HEK293 (cell line): Measurements from ENCODE around the gene KCNAB1.

Source experiments
- CTCF ChIA-PET: fragments of 350-600 bp; formaldehyde crosslinking; extraction: SDS; loops from one replicate; lab custom pipeline; 2021; ENCODE audit warnings: antibody characterized with exemption; lab: Yijun Ruan, JAX
- POLR2A ChIA-PET: fragments of 300-600 bp; formaldehyde crosslinking; extraction: SDS; loops from one replicate; lab custom pipeline; 2020; ENCODE audit warnings: antibody characterized with exemption, inconsistent platforms; lab: Yijun Ruan, JAX
- H3K27ac ChIP-seq: fragments of 200-500 bp; sonication (Bioruptor generic); 2 replicates; pipeline ENCODE4 v1.5.1; 2014; ENCODE audit warnings: low read depth, low read length, control low read depth, inconsistent platforms; ENCODE audit errors: extremely low read depth
- H3K36me3 ChIP-seq, 2 experiments: fragments of 200-500 bp in 1 of 2; sonication (Bioruptor generic) in 1 of 2; 1 replicate in 1 of 2; 2 replicates in 1 of 2; pipeline ENCODE4 v1.5.1; 2014 to 2017; ENCODE audit warnings: inconsistent platforms in 2 of 2, low read length in 2 of 2; ENCODE audit not compliant: control insufficient read depth in 2 of 2, insufficient read depth in 1 of 2
- H3K4me1 ChIP-seq: fragments of 200-500 bp; sonication (Bioruptor generic); 2 replicates; pipeline ENCODE4 v1.5.1; 2014; ENCODE audit warnings: mild to moderate bottlenecking, low read length, inconsistent platforms; ENCODE audit not compliant: control insufficient read depth, insufficient read depth
- H3K4me3 ChIP-seq: 2 replicates; pipeline ENCODE4 v1.5.1; 2011; ENCODE audit warnings: low read depth, mild to moderate bottlenecking, control low read depth, low read length, moderate library complexity
- H3K9me3 ChIP-seq: fragments of 200-500 bp; sonication (Bioruptor generic); 2 replicates; pipeline ENCODE4 v1.5.1; 2014; ENCODE audit warnings: low read depth, low read length, inconsistent platforms; ENCODE audit not compliant: control insufficient read depth, insufficient read depth
- ATF2 ChIP-seq: fragments of 450-650 bp; formaldehyde crosslinking; IDR thresholded peaks from 2 replicates; pipeline ENCODE4 v1.5.1; 2016; ENCODE audit warnings: missing biosample characterization, missing genetic modification characterization, low read depth
- HIC1 ChIP-seq: fragments of 450-650 bp; formaldehyde crosslinking; IDR thresholded peaks from 2 replicates; pipeline ENCODE4 v1.5.1; 2016; ENCODE audit warnings: missing biosample characterization, missing genetic modification characterization
- HOXD13 ChIP-seq: sonication (generic); formaldehyde crosslinking; IDR thresholded peaks from 2 replicates; pipeline ENCODE4 v1.8.0; 2022; ENCODE audit warnings: missing genetic modification reagents, borderline replicate concordance
- KLF7 ChIP-seq: fragments of 450-650 bp; formaldehyde crosslinking; IDR thresholded peaks from 2 replicates; pipeline ENCODE4 v1.5.1; 2016; ENCODE audit warnings: missing biosample characterization, missing genetic modification characterization, borderline replicate concordance
- MZF1 ChIP-seq: fragments of 450-650 bp; formaldehyde crosslinking; IDR thresholded peaks from 2 replicates; pipeline ENCODE4 v1.5.1; 2017; ENCODE audit warnings: missing biosample characterization, missing genetic modification characterization, borderline replicate concordance
- PRDM2 ChIP-seq: fragments of 450-650 bp; formaldehyde crosslinking; IDR thresholded peaks from 2 replicates; pipeline ENCODE4 v1.5.1; 2016; ENCODE audit warnings: missing biosample characterization, missing genetic modification characterization, borderline replicate concordance
- PRDM4 ChIP-seq: fragments of 450-650 bp; formaldehyde crosslinking; IDR thresholded peaks from 2 replicates; pipeline ENCODE4 v1.5.1; 2017; ENCODE audit warnings: missing biosample characterization, missing genetic modification characterization
- ZIC2 ChIP-seq: fragments of 450-650 bp; formaldehyde crosslinking; IDR thresholded peaks from 2 replicates; pipeline ENCODE4 v1.5.1; 2016; ENCODE audit warnings: missing biosample characterization, missing genetic modification characterization
- ZNF133 ChIP-seq: fragments of 450-650 bp; formaldehyde crosslinking; IDR thresholded peaks from 2 replicates; pipeline ENCODE4 v1.5.1; 2016; ENCODE audit warnings: missing biosample characterization, missing genetic modification characterization
- ZNF2 ChIP-seq: fragments of 450-650 bp; formaldehyde crosslinking; IDR thresholded peaks from 2 replicates; pipeline ENCODE4 v1.5.1; 2016; ENCODE audit warnings: missing biosample characterization, missing genetic modification characterization
- ZNF221 ChIP-seq: fragments of 450-650 bp; formaldehyde crosslinking; IDR thresholded peaks from 2 replicates; pipeline ENCODE4 v1.5.1; 2017; ENCODE audit warnings: missing biosample characterization, missing genetic modification characterization, borderline replicate concordance
- ZNF274 ChIP-seq, 2 experiments: fragments of 200-500 bp in 1 of 2; fragments of 450-650 bp in 1 of 2; sonication (Bioruptor generic) in 1 of 2; formaldehyde crosslinking in 1 of 2; IDR thresholded peaks; 2 replicates each; pipeline versions ENCODE4 v1.5.1 to v1.6.1; 2014 to 2016; ENCODE audit warnings: borderline replicate concordance in 1 of 2, inconsistent platforms in 1 of 2, low read length in 1 of 2, missing biosample characterization in 1 of 2, missing genetic modification characterization in 1 of 2
- ZNF311 ChIP-seq: fragments of 450-650 bp; formaldehyde crosslinking; IDR thresholded peaks from 2 replicates; pipeline ENCODE4 v1.5.1; 2017; ENCODE audit warnings: missing biosample characterization, missing genetic modification characterization, borderline replicate concordance
- ZNF362 ChIP-seq: fragments of 450-650 bp; formaldehyde crosslinking; IDR thresholded peaks from 2 replicates; pipeline ENCODE4 v1.5.1; 2016; ENCODE audit warnings: missing biosample characterization, missing genetic modification characterization
- ZNF561 ChIP-seq: fragments of 450-650 bp; IDR thresholded peaks from 2 replicates; pipeline ENCODE4 v1.5.1; 2018; ENCODE audit warnings: missing biosample characterization, missing genetic modification characterization, borderline replicate concordance
- ZNF571 ChIP-seq: fragments of 450-650 bp; formaldehyde crosslinking; IDR thresholded peaks from 2 replicates; pipeline ENCODE4 v1.5.0; 2017; ENCODE audit warnings: missing biosample characterization, missing genetic modification characterization
- ZNF645 ChIP-seq: fragments of 450-650 bp; formaldehyde crosslinking; IDR thresholded peaks from 2 replicates; pipeline ENCODE4; 2016; ENCODE audit warnings: missing biosample characterization, missing genetic modification characterization
- ZNF658 ChIP-seq: fragments of 450-650 bp; formaldehyde crosslinking; IDR thresholded peaks from 2 replicates; pipeline ENCODE4; 2016; ENCODE audit warnings: missing biosample characterization, missing genetic modification characterization
- ZSCAN16 ChIP-seq: fragments of 450-650 bp; formaldehyde crosslinking; IDR thresholded peaks from 2 replicates; pipeline ENCODE4 v1.5.1; 2016; ENCODE audit warnings: missing biosample characterization, missing genetic modification characterization

Gene KCNAB1

GRCh38 chr3:156256256-156256655, 135.9 kb downstream of the KCNAB1 start:
- ChIA-PET CTCF (interaction anchor here (0.6 kb wide), 1 partner anchor 14 kb away, joined by 5 read pairs; no protein-coding TSS in a partner anchor), POLR2A (no interaction called here)
- Histone ChIP-seq H3K27ac (no peak overlapping the region), H3K36me3 (no peaks in the 10 kb centered on the region), H3K9me3 (no peaks in the 10 kb centered on the region), H3K4me1 (no peaks in the 10 kb centered on the region), H3K4me3 (no peak overlapping the region)
- TF ChIP-seq ZNF311 (tag by site-specific recombination): no peak
- no peak for TF ChIP-seq ZIC2 (tag by site-specific recombination)
- no peak for TF ChIP-seq ATF2 (tag by site-specific recombination)
- TF ChIP-seq ZNF645 (tag by site-specific recombination): no peak
- no peak for TF ChIP-seq KLF7 (tag by site-specific recombination)
- TF ChIP-seq HOXD13 (CRISPR knock-in tag): no peak
- TF ChIP-seq ZNF2 (tag by site-specific recombination): no peak
- no peak for TF ChIP-seq MZF1
- TF ChIP-seq ZNF561 (tag by site-specific recombination): no peak
- TF ChIP-seq ZNF362: no peak
- TF ChIP-seq PRDM4 (tag by site-specific recombination): no peak
- TF ChIP-seq ZSCAN16 (tag by site-specific recombination): no peak
- no peak for TF ChIP-seq ZNF133 (tag by site-specific recombination)
- TF ChIP-seq ZNF658 (tag by site-specific recombination): no peak
- no peak for TF ChIP-seq ZNF571 (tag by site-specific recombination)
- TF ChIP-seq ZNF221 (tag by site-specific recombination): no peak
- no peak for TF ChIP-seq PRDM2 (tag by site-specific recombination)
- no peak for TF ChIP-seq HIC1 (tag by site-specific recombination)
- TF ChIP-seq ZNF274 (IDR thresholded peaks at IDR 0.05; ENCODE audit: low read length): no peak
- no peak for TF ChIP-seq ZNF274 (tag by site-specific recombination; IDR thresholded peaks at IDR 0.05; ENCODE audit: borderline replicate concordance)
